GM23248 (cell line): ENCODE measurements around the gene KIAA2012.

ENCODE experiments used
- EZH2 ChIP-seq: fragments of 200-600 bp; sonication (generic); IDR thresholded peaks from 2 replicates; pipeline ENCODE4 v1.6.1; 2018; ENCODE audit warnings: antibody characterized with exemption, mild to moderate bottlenecking; ENCODE audit not compliant: insufficient read depth, poor library complexity, severe bottlenecking
- EZH2phosphoT487 ChIP-seq: fragments of 200-600 bp; sonication (generic); IDR thresholded peaks from 2 replicates; pipeline ENCODE4 v1.6.1; 2018; ENCODE audit warnings: antibody characterized with exemption, moderate library complexity, mild to moderate bottlenecking, low read depth; ENCODE audit not compliant: insufficient read depth

GRCh38 chr2:202025816-202026215 lies 47.2 kb upstream of the KIAA2012 start:
- TF ChIP-seq EZH2 (no peak), EZH2phosphoT487 (no peak)
